Cerebellar nuclear complex (tissue), 1 donor: ENCODE measurements around the gene SPC24.
"Not testable (repeated sequence)": the region's sequence is repeated elsewhere in the genome, so short reads cannot be mapped to it uniquely, and the experiment has no call there.

Source experiments
- DNase-seq, 2 experiments: peaks; one replicate each; lab custom pipeline; 2025; lab: John Stamatoyannopoulos, UW

Gene SPC24

DNA sequence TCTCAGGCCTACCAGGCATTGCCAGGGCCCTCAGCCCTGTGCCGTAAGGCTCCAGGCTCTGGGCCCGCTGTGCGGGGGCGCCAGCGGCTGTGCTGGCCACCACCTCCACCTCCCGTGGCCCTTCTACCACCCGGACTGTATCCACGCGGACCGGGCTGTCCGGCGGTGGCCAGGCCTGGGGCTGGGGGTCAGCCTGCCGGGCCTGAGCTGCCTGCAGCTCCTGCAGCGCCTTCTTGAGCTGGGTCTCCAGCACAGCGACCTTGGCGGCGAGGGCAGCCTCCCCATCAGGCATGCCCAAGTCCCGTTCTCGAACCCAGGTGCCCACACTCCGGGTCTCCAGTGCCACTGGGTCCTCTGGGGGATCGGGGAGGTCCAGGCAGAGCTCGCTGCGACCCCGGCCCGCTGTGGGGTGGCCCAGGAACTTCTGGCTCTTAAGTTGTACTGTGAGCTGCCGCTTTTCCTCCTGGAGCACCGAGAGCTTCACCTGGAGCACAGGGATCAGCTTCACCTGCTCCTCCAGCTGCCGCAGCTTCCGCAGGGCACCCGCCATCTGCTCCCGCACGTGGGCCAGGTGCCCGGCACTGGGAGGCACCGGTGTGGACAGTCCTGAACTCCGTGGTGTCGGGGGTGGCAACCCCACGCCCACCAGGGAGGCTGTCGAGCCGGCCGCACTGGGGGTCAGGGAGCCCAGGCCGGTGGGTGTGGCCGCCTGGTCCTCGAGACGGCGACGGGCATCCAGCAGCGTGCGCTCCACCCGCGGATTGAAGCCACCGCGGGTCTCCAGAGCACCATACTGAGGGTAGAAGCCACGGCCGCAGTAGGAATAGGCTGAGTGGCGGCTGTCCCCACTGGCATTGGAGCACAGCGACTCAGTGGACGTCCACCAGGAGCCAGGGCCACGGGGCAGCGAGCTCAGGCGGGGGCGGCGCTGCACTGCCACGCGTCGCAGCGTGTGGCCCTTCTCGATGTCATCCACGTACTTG lies 37.7 kb upstream of the SPC24 start:
- DNase-seq = no peak

DNA sequence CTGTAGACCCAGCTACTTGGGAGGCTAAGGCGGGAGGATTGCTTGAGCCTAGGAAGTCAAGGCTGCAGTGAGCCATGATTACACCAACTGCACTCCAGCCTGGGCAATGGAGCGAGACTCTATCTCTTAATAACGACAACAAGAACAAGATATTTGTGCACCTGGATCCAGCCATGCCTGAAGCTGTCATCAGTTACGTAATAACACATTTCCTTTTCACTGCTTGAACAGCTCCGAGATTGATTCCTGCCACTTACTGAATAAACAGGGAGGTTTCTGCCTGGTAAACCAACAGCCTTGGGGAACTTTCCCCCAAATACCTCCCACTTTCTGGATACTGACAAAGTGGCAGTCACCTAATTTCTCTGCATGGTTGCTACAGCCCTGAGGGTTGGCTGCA lies 36.4 kb upstream of the SPC24 start:
- DNase-seq = no peak

DNA sequence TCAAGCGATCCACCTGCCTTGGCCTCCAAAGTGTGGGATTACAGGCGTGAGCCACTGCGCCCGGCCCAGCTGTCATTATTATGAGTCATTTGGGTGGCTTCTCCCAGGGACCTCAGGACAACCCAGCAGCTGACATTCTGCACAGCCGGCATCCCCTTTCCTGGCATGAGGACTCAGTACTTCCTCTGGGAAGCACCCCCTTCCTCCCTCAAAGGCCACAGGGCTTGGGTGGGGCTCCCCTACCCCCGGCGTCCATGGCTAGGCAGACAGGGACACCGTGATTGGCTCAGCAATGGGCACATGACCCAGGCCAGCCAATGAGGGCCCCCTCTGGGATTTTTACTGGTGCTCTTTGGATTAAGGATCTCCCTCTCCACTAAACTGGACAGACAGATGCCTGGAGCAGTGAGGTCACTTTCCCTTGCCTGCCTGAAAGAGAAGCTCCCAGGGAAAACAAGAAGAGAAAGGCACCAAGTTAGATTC lies 35.7 kb upstream of the SPC24 start:
- DNase-seq = no peak

- DNase-seq = no peak
These were observed 34.9 kb upstream of the SPC24 start for GRCh38 chr19:11190501-11190900.

- DNase-seq = no peak
These were observed 31.9 kb upstream of the SPC24 start for GRCh38 chr19:11187441-11187840.

- no peak for DNase-seq
These were observed 27.4 kb upstream of the SPC24 start for GRCh38 chr19:11182994-11183393.

DNA sequence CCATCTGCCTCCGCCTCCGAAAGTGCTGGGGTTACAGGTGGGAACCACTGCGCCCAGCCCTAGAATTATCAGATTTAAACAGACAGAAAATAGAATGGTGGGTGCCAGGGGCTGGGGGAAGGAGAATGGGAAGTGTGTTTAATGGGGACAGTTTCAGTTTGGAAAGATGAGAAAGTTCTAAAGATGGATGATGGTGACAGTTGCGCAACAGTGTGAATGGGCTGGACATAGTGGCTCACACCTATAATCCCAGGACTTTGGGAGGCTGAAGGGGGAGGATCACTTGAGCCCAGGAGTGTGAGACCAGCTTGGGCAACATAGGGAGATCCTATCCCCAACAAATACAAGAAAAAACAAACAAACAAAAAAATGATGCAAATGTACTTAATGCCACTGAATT lies 25.9 kb upstream of the SPC24 start:
- no peak for DNase-seq

DNA sequence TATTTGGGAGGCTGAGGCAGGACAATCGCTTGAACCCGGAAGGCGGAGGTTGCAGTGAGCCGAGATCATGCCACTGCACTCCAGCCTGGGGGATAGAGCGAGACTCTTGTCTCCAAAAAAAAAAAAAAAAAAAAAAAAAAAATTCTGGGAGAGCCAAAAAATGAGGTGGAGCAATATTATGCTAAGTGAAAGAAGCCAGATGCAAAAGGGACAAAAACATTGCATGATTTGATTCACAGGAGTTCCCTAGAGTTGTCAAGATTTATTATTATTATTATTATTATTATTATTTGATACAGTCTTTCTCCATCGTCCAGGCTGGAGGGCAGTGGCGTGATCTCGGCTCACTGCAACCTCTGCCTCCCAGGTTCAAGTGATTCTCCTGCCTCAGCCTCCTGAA lies 25.4 kb upstream of the SPC24 start:
- not testable (repeated sequence) for DNase-seq

GRCh38 chr19:11180346-11180745 lies 24.8 kb upstream of the SPC24 start:
- DNase-seq = no peak

- no peak for DNase-seq
These were observed 24.2 kb upstream of the SPC24 start for GRCh38 chr19:11179716-11180297.

- not testable (repeated sequence) for DNase-seq
These were observed 23.5 kb upstream of the SPC24 start for GRCh38 chr19:11179145-11179465.

DNA sequence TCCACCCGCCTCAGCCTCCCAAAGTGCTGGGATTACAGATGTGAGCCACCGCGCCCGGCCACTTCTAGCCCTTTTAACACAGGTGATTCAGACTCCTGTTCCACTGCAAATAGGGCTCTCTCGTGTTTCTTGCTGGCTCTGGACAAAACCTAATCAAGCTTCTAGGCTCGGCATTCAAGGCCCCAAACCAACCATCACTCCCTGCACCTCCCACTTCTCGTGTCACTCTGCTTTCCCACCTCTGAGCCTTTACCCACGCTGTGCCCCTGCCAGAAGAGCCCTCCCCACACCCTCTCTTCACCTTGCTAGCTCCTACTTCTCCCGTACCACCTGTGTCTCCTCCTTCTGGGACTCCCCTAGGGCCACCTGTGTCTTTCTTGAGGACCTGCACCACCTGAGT lies 22.0 kb upstream of the SPC24 start:
- DNase-seq = no peak

GRCh38 chr19:11176466-11177193 lies 21.0 kb upstream of the SPC24 start:
- DNase-seq = no peak

DNA sequence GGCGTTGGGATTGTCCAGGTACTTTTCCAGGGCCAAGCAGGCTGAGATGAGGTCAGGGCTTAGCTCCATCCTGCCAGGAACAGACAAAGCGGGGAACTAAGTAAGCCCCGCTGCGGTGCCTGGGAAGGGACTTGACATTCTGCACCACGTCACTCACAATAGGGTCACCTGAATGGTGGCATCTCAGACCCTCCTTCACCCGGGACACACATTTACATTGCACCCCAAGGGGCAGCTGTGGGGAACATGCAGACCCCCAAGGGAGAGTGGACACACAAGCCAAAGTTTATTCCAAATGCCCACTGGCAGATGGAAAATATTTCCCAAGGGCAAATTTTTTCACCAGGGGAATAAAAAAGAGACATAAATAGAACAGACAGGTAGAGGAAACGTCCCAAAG lies 20.3 kb upstream of the SPC24 start:
- no peak for DNase-seq

DNA sequence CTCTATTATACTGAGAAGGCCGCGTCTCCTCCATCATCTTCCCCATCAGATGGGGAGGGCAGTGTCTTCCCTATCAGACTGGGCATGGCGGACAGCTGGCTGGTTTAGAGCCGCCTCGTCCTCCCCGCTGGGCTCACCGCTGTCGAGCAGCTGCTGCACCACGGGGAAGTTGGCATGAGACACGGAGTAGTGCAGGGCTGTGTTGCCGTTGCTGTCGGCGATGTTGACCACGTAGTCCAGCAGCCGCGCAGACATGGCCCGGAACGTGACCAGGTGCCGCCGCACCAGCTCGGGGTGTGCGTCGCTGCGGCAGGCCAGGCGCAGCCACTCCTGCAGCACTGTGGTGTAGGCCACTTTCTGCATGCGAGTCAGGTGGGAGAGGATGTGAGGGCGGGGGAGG lies 18.8 kb upstream of the SPC24 start:
- DNase-seq = no peak

GRCh38 chr19:11173516-11174155 lies 18.1 kb upstream of the SPC24 start:
- DNase-seq = no peak

- DNase-seq = no peak
These were observed 17.0 kb upstream of the SPC24 start for GRCh38 chr19:11172576-11172975.

GRCh38 chr19:11171144-11171543 lies 15.6 kb upstream of the SPC24 start:
- DNase-seq = no peak

DNA sequence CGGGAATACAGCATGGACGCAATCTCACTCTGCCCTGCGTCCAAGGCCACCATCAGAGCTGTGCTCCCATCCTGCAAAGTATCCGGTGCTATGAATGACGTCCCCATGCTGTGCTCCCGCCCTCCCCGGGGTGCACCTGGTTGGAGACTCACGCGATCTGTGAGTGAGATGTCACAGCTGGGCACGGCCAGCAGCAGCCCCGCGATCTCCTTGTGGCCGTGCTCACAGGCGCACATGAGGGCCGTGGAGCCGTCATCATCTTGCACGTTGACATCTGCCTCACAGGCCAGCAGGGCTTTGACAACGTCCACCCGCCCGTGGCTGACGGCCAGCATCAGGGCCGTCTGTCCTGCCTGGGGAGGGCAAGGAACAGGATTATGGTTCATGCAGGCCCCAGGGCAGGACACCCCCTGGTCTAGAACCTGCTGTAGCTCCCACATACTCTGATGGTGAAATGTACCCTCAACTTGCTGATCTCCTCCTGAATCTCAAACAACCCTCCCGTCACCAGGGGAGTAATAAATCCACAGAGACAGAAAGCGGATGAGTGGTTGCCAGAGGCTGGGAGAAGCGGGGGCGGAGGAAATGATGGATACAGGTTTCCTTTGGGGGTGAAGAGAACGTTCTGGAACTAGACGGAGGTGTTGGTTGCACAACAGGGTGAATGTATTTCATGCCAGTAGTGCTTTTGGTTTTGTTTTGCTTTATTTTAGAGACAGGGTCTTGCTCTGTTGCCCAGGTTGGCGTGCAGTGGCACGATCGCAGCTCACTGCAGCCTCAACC lies 14.5 kb upstream of the SPC24 start:
- no peak for DNase-seq

DNA sequence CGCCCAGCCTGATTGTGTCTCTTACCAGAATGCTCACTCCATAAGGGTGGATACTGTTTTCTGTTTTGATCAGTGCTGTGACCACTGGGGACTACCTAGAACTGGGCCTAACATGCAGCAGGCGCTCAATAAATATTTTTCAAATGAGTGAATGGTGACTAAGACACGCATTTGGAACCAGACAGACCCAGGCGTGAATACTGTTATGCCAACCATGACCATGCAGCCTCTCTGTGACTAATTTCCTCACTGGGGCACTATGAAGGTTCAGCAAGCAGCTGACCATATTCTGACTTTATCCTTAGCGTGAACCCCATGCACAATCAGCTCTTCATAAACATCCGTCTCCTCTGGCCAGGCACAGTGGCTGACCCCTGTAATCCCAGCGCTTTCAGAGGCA lies 13.0 kb upstream of the SPC24 start:
- DNase-seq = no peak
